HepG2 (cell line): ENCODE results near the gene MSANTD2. TPM values are rescaled to one million over a fixed set of nuclear protein-coding genes. Genes with fewer than 3 reads are reported as not detected.

ENCODE experiments used
- HMGXB4 ChIP-seq, 2 experiments: sonication (generic) in 1 of 2; formaldehyde crosslinking in 1 of 2; IDR thresholded peaks; 2 replicates each; pipeline versions ENCODE4 v1.4.0 to v1.6.1; 2018 to 2020; ENCODE audit warnings: missing genetic modification reagents in 2 of 2, borderline replicate concordance in 1 of 2, low read depth in 1 of 2, mild to moderate bottlenecking in 1 of 2, missing biosample characterization in 1 of 2
- MAZ ChIP-seq, 2 experiments: sonication (generic) in 1 of 2; formaldehyde crosslinking in 1 of 2; IDR thresholded peaks; 2 replicates each; pipeline versions ENCODE4 v1.5.0 to v1.6.1; 2012 to 2020; ENCODE audit warnings: low read depth in 2 of 2, mild to moderate bottlenecking in 2 of 2, borderline replicate concordance in 1 of 2, improper control_type of control experiment in 1 of 2, low read length in 1 of 2, missing genetic modification reagents in 1 of 2, moderate library complexity in 1 of 2
- NR2F6 ChIP-seq, 2 experiments: IDR thresholded peaks; 2 replicates each; pipeline ENCODE4 v1.6.1; 2016; ENCODE audit warnings: antibody characterized with exemption in 1 of 2, mild to moderate bottlenecking in 1 of 2
- PTBP1 ChIP-seq: fragments of 200-400 bp; formaldehyde crosslinking; IDR thresholded peaks from 2 replicates; pipeline ENCODE4 v1.6.1; 2018; ENCODE audit warnings: low read length, low read depth; ENCODE audit not compliant: poor library complexity, severe bottlenecking
- SIX4 ChIP-seq: sonication (generic); formaldehyde crosslinking; IDR thresholded peaks from 2 replicates; pipeline ENCODE4 v1.4.0; 2020; ENCODE audit warnings: missing genetic modification reagents
- SOX5 ChIP-seq: IDR thresholded peaks from 2 replicates; pipeline ENCODE4 v1.6.1; 2016; ENCODE audit warnings: borderline replicate concordance
- STAG1 ChIP-seq: sonication (generic); formaldehyde crosslinking; IDR thresholded peaks from 2 replicates; pipeline ENCODE4 v1.4.0; 2020; ENCODE audit warnings: missing genetic modification reagents
- XRCC5 ChIP-seq: fragments of 200-400 bp; formaldehyde crosslinking; optimal IDR thresholded peaks from 2 replicates; pipeline ENCODE3; 2017; ENCODE audit warnings: mild to moderate bottlenecking, low read length
- ZBTB7B ChIP-seq: sonication (generic); formaldehyde crosslinking; IDR thresholded peaks from 2 replicates; pipeline ENCODE4 v1.4.0; 2020; ENCODE audit warnings: missing genetic modification reagents
- ZC3H13 ChIP-seq: sonication (generic); formaldehyde crosslinking; IDR thresholded peaks from 2 replicates; pipeline ENCODE4 v1.8.1; 2023; ENCODE audit warnings: mild to moderate bottlenecking, missing genetic modification reagents, moderate library complexity
- ZNF710 ChIP-seq: sonication (generic); formaldehyde crosslinking; IDR thresholded peaks from 2 replicates; pipeline ENCODE4 v1.5.0; 2020; ENCODE audit warnings: mild to moderate bottlenecking, missing genetic modification reagents, borderline replicate concordance
- polyA plus RNA-seq, 8 experiments: library from polyadenylated mRNA; depleted of rRNA in 3 of 8; stranded (reverse) in 7 of 8; unstranded in 1 of 8; fragments of >200 nt; fragmentation: Illumina TruSeq in 4 of 8; extraction: Trizol in 4 of 8; gene quantifications; 2 replicates each; pipeline versions ENCODE4 v1.2.1 to v1.2.3, GENCODE V29; 2011 to 2016; ENCODE audit warnings: low read depth in 4 of 8, missing spikeins in 1 of 8, mixed read lengths in 1 of 8; ENCODE audit not compliant: insufficient read depth in 1 of 8
- total RNA-seq, 5 experiments: library from RNA; depleted of rRNA; stranded (reverse); fragments of >200 nt; fragmentation: Illumina TruSeq; extraction: Trizol; gene quantifications; 2 replicates each; pipeline ENCODE4 v1.2.3, GENCODE V29; 2016; ENCODE audit warnings: low read depth in 1 of 5

Gene MSANTD2
- total and polyA plus RNA-seq, 2 of the 13 experiments (the other 11 are each of a cell fraction or from before 2014, with no cell fraction given), result 8.7 to 10.1 TPM

GRCh38 chr11:124763156-124763947 lies 36.9 kb downstream of the MSANTD2 start (continued):
- TF ChIP-seq MAZ (IDR thresholded peaks at IDR 0.05; ENCODE audit: borderline replicate concordance, low read depth, low read length) (no peak), MAZ (CRISPR knock-in tag; IDR thresholded peaks at IDR 0.05; ENCODE audit: low read depth) (0 out of 2 replicates have a peak, but pooled peaks have one; percentile 41), PTBP1 (peak; percentile 37), HMGXB4 (CRISPR knock-in tag; IDR thresholded peaks at IDR 0.05; ENCODE audit: borderline replicate concordance in 1 of 2, low read depth in 1 of 2) (peak in 1 of 2 experiments; percentile 77; a peak in 1 of 4 replicates), ZC3H13 (CRISPR knock-in tag) (peak; percentile 30; the same call in 1 of the 2 replicates), STAG1 (CRISPR knock-in tag) (peak; percentile 50), SIX4 (CRISPR knock-in tag) (no peak), SOX5 (CRISPR knock-in tag) (no peak), ZBTB7B (CRISPR knock-in tag) (peak; percentile 68), XRCC5 (peak; percentile 60), ZNF710 (0 out of 2 replicates have a peak, but pooled peaks have one; percentile 54), NR2F6 (IDR thresholded peaks at IDR 0.05) (no peak; the same call in 1 of the 2 replicates), NR2F6 (CRISPR knock-in tag; IDR thresholded peaks at IDR 0.05) (0 out of 2 replicates have a peak, but pooled peaks have one; percentile 11)
- TF ChIP-seq, all 625 proteins: peak for 44
